ENCODE results near the gene CNBD2.
"Not testable (repeated sequence)": the region's sequence is repeated elsewhere in the genome, so short reads cannot be mapped to it uniquely, and the experiment has no call there.

DNA sequence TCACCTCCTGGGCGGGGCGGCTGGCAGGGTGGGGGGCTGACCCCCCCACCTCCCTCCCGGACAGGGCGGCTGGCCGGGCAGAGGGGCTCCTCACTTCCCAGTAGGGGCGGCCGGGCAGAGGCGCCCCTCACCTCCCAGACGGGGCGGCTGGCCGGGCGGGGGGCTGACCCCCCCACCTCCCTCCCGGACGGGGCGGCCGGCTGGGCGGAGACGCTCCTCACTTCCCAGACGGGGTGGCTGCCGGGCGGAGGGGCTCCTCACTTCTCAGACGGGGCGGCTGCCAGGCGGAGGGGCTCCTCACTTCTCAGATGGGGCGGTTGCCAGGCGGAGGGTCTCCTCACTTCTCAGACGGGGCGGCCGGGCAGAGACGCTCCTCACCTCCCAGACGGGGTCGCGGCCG, 32.9 kb downstream of the CNBD2 start:
- TF ChIP-seq, protein P1, sequence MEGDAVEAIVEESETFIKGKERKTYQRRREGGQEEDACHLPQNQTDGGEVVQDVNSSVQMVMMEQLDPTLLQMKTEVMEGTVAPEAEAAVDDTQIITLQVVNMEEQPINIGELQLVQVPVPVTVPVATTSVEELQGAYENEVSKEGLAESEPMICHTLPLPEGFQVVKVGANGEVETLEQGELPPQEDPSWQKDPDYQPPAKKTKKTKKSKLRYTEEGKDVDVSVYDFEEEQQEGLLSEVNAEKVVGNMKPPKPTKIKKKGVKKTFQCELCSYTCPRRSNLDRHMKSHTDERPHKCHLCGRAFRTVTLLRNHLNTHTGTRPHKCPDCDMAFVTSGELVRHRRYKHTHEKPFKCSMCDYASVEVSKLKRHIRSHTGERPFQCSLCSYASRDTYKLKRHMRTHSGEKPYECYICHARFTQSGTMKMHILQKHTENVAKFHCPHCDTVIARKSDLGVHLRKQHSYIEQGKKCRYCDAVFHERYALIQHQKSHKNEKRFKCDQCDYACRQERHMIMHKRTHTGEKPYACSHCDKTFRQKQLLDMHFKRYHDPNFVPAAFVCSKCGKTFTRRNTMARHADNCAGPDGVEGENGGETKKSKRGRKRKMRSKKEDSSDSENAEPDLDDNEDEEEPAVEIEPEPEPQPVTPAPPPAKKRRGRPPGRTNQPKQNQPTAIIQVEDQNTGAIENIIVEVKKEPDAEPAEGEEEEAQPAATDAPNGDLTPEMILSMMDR (IDR thresholded peaks at IDR 0.05) = not testable (repeated sequence)
- not testable (repeated sequence) for TF ChIP-seq POLR2AphosphoS5, EP300 (IDR thresholded peaks at IDR 0.05)
